Stimulated activated CD8-positive, alpha-beta memory T cell treated with anti-CD3 and anti-CD28 coated beads, Interleukin-4, amount 100 ng/mL, for 1 hour (primary cell): ENCODE measurements around the gene DOK7.

Experiments used
- DNase-seq, 2 donors: peaks; one replicate each; pipeline ENCODE4 v3.0.0-alpha.2; 2020; ENCODE audit warnings: low read depth in 2 of 2, low spot score in 1 of 2

The DOK7 gene, protein sequence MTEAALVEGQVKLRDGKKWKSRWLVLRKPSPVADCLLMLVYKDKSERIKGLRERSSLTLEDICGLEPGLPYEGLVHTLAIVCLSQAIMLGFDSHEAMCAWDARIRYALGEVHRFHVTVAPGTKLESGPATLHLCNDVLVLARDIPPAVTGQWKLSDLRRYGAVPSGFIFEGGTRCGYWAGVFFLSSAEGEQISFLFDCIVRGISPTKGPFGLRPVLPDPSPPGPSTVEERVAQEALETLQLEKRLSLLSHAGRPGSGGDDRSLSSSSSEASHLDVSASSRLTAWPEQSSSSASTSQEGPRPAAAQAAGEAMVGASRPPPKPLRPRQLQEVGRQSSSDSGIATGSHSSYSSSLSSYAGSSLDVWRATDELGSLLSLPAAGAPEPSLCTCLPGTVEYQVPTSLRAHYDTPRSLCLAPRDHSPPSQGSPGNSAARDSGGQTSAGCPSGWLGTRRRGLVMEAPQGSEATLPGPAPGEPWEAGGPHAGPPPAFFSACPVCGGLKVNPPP

DNA sequence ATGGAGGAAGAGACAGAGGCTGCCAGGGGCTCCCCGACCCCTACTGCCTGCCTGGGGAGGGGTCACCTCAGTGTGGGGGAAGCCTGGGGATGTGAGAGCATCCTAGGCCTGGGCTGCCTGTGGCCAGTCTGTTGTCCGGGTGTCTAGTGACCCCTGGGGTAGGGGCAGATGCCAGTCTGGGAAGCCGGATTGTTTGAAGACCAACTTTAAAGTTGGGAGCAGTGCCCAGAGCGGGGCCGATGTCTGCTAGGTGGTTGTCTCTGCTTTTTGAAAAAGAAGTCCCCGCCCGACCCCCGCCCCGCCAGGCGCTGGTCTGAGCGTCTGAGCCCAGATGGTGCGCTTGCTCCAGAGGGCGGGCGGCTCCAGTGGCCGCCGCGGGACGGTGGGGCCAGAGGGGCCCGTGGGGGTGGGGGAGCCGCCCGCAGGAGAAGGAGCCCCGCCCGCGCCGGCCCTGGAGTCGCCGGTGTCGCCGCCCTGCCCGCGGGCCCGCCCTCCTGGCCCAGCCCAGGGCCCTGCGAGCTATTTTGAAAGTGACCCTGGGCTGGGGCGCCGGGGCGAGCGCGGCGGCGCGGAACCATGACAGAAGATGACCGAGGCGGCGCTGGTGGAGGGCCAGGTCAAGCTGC is at the start of gene DOK7:
Gene DOK7, plus strand, starts transcription at position 517 of the 626 bp plus-strand sequence. Its CDS starts 70 bp downstream, at position 587.
- DNase-seq: no peak

DNA sequence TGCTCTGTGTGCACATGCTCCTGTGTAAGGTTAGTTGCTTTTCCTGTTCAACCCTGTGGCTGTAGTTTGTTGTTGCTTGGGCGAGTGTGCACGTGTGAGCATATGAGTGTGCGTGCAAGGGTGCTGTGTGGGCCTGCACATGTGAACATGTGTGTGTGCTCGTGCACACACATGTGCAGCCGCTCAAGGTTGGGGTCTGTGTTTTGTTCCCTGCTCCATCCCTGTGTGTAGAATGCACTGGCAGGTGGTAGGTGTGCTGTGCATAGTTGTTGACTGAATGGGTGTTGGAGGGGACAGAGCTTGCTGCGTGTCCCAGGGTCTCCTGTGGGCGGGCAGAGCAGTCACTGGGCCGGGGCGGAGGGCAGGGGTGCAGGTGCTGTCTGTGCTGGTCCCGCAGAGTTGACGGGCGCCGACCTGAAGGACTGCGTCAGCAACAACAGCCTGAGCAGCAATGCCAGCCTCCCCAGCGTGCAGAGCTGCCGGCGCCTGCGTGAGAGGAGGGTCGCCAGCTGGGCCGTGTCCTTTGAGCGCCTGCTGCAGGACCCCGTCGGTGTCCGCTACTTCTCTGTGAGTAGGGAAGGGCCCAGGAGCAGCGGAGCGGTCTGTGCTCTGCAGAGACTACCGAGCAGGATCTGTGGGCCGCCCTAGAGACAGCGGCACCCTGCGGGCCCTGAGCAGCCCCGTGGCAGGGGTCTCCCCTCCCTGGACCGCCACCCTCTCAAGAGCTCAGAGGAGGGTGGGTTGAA is 49.3 kb upstream of the DOK7 start:
- DNase-seq: no peak

DNA sequence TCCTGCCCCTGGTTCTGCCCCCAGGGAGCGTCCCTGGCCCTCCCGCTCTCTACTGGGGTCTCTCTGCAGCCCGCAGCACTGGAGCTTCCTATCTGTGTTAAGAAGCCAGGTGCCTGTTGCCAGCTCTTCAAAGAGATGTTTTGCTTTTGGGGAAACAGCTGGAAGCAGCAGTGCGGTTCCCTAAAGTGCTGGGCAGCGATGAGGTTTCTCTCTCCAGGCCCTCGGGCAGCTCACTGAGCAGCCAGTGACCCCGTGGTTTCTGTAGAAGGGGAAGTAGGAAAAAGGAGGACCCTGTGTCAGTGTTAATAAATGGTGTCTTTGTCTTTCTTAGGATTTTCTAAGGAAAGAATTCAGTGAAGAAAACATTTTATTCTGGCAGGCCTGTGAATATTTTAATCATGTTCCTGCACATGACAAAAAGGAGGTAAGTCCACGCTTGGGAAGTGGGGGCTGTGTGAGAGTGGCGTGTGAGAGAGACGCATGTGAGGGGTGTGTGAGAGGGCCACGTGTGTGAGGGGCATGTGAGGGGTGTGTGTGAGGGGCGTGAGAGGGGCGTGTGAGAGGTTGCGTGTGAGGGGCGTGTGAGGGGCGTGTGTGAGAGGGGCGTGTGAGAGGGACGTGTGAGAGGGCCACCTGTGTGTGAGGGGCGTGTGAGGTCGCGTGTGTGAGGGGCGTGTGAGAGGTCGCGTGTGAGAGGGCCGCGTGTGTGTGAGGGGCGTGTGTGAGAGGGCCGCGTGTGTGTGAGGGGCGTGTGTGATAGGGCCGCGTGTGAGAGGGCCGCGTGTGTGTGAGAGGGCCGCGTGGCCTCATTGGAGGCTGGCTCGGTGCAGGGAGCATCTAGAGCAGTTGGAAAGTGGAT is 48.5 kb upstream of the DOK7 start:
- DNase-seq: no peak

DNA sequence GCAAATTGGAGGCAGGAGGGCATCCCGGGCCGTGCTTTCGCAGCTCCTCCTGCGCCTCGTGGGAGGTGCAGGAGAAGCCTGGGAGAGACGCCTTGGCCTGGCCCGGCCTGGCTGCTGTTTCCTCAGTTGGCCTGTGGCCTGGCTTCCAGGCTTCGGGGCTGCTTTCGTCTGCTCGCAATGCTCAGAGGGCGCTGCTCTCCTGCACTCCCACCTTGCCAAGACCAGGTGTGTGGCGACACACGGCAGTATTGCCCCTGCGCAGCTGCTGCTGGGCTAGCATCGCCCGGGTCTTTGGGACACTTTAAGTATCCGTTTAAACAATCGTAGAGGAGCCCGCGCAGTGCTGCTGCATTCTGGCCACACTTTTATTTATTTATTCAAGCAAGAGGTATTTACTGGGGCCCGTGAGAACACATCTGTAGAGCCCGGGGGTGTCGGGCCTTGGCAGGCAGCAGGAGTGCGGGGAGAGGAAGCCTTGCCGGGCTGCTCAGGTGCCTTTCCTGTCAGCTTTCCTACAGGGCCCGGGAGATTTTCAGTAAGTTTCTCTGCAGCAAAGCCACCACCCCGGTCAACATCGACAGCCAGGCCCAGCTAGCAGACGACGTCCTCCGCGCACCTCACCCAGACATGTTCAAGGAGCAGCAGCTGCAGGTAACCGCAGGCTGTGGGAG is 47.5 kb upstream of the DOK7 start:
- no peak for DNase-seq

GRCh38 chr4:3416270-3416669 is 46.8 kb upstream of the DOK7 start:
- DNase-seq: no peak

DNA sequence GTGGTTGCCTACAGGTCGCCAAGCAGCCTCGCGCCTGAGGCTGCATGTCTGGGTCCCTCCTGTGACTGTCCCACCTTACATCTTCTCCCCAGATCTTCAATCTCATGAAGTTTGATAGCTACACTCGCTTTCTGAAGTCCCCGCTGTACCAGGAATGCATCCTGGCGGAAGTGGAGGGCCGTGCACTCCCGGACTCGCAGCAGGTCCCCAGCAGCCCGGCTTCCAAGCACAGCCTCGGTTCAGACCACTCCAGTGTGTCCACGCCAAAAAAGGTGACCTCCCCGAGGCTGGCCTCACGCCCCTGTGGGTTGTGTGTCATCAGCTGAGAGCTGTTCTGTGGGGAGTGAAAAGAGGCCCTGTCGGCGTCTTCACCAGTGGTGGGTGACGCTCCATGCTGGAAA is 46.3 kb upstream of the DOK7 start:
- no peak for DNase-seq

DNA sequence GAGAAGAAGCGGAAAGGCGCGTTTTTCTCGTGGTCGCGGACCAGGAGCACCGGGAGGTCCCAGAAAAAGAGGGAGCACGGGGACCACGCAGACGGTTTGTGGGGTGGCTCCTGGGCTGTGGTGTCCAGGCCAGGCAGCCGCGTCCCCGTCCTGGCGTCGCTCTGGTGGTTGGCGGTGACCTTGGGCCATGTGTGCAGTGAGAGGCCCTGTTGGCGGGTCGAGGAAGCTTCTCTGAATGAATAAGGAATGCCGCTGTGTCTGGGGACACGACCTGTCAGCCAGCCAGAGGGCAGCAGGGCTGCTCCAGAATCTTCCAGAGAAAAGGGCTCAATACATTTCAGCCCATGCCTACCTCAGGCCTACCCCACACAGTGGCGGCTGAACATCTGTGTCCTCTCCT is 45.7 kb upstream of the DOK7 start:
- DNase-seq: no peak

DNA sequence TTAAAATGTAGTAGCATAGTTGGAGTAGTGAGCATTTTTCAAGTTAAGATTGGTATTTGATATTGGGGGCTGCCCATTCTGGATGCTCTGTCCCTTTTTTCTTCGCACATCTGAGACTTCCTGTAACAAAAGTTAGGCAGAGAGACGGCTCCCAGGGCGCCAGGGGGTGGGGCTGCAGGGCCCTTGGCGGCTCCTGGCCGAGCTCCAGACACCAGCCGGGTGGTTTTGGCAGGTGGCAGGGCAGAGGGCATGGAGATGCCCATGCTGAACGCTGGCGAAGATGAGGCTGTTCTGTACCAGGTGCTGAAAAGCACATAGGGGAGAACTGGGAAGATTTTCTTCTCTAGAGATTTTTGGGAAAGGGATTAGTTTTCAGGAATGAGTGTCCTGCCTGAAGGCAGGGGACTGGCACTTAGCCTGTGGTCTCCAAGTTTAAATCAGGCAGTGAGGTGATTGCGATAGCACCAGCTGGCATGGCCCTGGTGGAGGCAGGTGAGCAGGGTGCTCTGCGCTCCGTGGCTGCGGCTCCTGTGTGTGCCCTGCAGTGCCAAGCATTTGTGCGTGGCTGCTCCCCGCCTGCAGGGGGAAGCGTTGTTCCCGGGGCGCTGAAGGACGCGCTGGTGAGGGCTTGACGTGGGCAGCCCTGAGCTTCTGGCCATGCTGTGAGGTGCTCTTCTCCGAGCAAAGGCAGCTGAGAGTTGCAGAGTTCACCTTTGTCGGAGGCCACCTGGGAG is 44.9 kb upstream of the DOK7 start:
- DNase-seq: no peak

GRCh38 chr4:3419836-3420605 is 43.1 kb upstream of the DOK7 start:
- DNase-seq: no peak

DNA sequence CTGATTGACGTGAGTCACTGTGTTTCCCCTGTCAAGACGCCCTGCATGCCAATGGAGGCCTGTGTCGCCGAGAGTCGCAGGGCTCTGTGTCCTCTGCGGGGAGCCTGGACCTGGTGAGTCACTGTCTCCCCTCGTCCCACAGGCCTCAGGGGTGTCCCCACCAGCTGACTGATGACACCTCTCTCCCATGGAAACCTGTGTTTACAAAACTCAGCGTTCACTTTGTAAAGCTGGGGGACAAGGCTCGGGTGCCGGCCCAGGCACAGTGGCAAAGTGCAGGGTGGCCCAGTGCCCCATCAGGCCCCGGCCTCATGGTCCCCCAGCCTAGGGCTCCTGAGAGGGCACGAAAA is 42.5 kb upstream of the DOK7 start:
- DNase-seq: no peak

DNA sequence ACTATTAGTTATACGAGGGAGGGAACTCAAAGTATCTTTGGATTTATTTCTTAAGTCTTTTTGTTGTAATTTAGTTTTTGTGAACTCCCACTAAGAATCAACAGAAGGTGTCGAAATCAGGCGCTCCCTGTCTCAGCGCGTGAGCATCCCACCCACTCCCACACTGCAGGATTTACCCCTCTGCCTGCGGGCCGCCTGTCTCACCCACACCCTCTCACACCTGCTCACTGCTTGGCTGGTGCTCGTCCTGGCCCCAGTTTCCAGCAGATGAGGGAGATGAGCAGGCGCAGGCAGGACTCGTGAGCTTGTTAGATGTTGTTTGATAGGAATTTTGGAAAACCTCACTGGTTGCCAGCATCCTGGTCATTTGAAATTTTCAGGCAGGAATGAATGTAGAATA is 42.1 kb upstream of the DOK7 start:
- DNase-seq: no peak

DNA sequence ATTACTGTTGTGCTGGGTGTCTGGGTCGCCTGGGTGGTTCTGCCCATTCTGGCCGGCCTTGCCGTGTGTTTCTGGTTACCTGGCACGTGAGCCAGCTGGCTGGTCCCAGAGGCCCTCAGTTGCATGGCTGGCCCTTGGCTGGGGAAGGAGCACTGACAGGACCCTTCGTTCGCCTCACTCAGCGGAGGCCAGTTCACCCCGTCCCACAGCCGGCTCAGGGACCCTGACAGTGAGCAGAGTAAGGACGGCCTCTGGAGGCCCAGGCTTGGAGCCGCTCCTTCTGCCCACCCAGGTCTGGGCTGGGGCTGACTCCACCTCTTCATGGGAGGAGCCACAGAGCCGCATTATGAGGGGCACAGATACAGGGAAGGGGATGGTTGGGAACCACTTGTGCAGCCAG is 41.6 kb upstream of the DOK7 start:
- no peak for DNase-seq

- DNase-seq: no peak
Measured at GRCh38 chr4:3422241-3422801, 40.8 kb upstream of the DOK7 start.

GRCh38 chr4:3422808-3423297 is 40.3 kb upstream of the DOK7 start:
- DNase-seq: no peak

DNA sequence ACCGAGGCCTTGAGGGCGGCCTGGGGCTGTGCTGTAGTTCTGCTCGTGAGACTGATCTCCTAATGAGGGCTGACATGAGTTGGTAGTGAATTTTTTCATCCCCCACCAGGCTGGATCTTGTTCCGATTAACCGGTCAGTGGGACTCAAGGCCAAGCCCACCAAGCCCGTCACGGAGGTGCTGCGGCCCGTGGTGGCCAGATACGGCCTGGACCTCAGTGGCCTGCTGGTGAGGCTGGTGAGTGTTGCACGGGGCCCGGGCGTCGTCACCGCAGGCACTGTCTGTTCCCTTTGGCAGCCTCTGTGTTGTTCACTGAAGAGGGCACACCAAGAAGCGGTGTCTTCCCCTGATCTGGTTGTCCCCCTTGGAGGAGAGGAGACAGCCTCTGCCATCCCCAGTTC is 39.7 kb upstream of the DOK7 start:
- no peak for DNase-seq

DNA sequence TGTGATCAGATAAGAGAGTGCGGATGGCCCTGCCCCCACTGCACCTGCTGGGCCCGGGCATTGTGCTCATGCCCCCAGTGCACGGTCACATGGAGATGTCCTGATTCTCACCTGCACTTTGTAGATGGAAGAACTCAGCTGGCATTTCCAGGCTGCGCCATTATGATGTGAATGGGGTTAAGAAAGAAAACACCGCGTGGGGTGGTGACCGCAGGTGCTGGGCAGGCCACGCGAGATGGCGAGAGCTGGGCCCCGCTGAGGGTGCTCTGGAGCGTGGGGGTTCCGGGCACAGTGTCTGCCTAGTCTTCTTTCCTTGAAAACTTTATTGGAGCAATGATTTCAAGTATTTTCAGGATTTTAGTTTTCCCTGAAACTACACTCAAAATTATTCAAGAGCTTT is 39.2 kb upstream of the DOK7 start:
- no peak for DNase-seq

DNA sequence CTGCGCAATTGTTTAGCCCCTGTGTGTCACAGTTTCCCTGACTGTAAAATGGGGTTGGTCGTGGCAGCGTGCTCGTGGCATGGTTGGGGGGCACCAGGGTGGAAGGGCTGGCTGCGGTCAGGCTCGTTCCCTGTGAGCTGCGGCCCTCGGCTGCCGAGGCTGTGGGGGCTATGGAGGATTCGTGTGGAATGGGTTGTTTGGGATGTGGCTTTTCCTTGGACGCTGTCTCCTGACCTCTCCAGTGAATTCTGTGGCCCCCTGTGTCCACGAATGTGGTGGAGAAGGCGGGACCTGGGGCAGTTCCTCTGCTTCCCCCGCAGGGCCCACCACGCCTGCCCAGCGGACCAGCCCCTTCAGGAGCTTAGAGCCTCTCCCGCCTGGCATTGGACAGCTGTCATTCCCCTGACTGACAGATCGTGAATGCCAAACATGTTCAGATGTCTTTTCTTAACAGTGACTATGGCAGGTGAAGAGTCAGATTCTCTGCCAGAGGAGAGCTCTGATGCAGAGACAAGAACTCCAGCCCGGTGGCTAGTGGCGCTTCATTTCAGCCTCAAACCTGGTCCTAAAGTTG is 38.5 kb upstream of the DOK7 start:
- no peak for DNase-seq

DNA sequence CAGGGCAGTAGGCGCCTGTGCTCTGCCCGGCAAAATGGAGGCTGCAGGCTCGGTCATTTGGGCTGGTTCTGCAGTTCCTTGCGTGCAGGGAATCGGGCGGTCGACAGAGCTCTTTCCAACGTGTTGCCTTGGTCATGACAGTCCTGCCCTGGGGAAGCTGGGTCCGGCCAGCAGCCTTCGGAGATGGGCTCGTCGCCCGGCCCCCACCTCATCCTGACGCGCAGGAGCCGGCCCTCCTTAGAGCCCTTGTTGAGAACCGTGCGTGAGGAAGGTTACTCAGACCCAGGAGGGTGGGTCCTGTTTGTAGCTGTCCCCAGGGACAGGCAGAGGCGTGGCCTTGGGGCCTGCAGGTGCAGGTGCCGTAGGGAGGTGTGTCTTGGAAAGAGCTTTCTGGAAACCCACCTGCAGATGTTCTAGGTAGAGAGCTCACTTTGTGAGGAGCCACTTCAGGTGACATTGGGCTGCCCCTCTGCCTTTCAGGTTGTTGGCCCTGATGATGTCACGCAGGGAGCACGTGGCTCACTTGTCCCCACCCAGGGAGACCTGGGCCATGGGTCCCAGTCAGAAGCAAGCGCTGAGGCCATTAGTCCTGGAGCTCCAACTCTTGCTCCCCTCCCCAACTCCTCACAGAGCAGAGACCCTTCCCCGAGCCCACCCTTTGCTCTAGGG is 36.5 kb upstream of the DOK7 start:
- DNase-seq: no peak
